ENCODE data around the gene LRP1. TPM values are rescaled to one million over a fixed set of nuclear protein-coding genes. Genes with fewer than 3 reads are reported as not detected.

Gene LRP1
- total and polyA plus RNA-seq, 2 of the 13 experiments (the other 11 are each of a cell fraction or from before 2014, with no cell fraction given): 14.7 to 30.8 TPM

GRCh38 chr12:57162553-57163125 lies 34.4 kb downstream of the LRP1 start:
- H3K79me2 ChIP-seq (ENCODE audit: insufficient read depth, low read length): no peaks in the 10 kb centered on the region
- ATAC-seq (no peak), FAIRE-seq (no peak), DNase-seq (ENCODE audit: low spot score) (no peak)
- in situ Hi-C loops (cut with HindIII; ENCODE audit: extremely low pct_ligation_motif_present, low pct_unique_long_range_greater_than_20kb): no loop called here
- H3K27me3 ChIP-seq (ENCODE audit: control insufficient read depth in 1 of 2, insufficient read depth in 2 of 2, low read length in 2 of 2): no peaks in the 10 kb centered on the region
- H2AFZ ChIP-seq (ENCODE audit: low read length): no peak overlapping the region
- H3K4me1 ChIP-seq (ENCODE audit: insufficient read depth, low read length): no peaks in the 10 kb centered on the region
- no peak overlapping the region for H3K27ac ChIP-seq (ENCODE audit: extremely low read length, insufficient read depth, low read length)
- H3K4me2 ChIP-seq (ENCODE audit: low read depth, low read length): no peak overlapping the region
- 97% methylated on average over 8 of the region's 8 CpGs for WGBS (ENCODE audit: low lambda C conversion rate)
- no peak for TF ChIP-seq ISL2 (CRISPR knock-in tag; IDR thresholded peaks at IDR 0.05)
- no TSS peak for BruUV-seq (replicated peaks)
- H3K4me3 ChIP-seq (replicated peaks in 1 of 3; ENCODE audit: insufficient read depth in 1 of 3, low read depth in 2 of 3, low read length in 3 of 3): no peak overlapping the region
- peaks cover 66 to 91% of the 10 kb centered on the region in 2 experiments for H3K36me3 ChIP-seq (replicated peaks in 1 of 2; ENCODE audit: control insufficient read depth in 1 of 2, insufficient read depth in 2 of 2, low read length in 2 of 2)
- no peaks in the 10 kb centered on the region; the same call in 1 of the 2 replicates for H4K20me1 ChIP-seq (ENCODE audit: insufficient read depth, low read length)
- CTCF ChIA-PET (ENCODE audit: low intra/inter-chr PET ratio, low total read pairs): no interaction called here
- H3K9me3 ChIP-seq (ENCODE audit: low read length): no peaks in the 10 kb centered on the region
- no peak overlapping the region for H3K9ac ChIP-seq (ENCODE audit: insufficient read depth, low read depth, low read length)
- POLR2A ChIA-PET: no interaction called here
- intact Hi-C loops (cut with micrococcal nuclease; ENCODE audit: unreplicated experiment): no loop called here

GRCh38 chr12:57164454-57164853 lies 36.2 kb downstream of the LRP1 start:
- Histone ChIP-seq H3K79me2 (ENCODE audit: insufficient read depth, low read length) (no peaks in the 10 kb centered on the region), H3K27ac (ENCODE audit: extremely low read length, insufficient read depth, low read length) (no peak overlapping the region), H3K9me3 (ENCODE audit: low read length) (no peaks in the 10 kb centered on the region), H3K36me3 (replicated peaks in 1 of 2; ENCODE audit: control insufficient read depth in 1 of 2, insufficient read depth in 2 of 2, low read length in 2 of 2) (peaks cover 62 to 91% of the 10 kb centered on the region in 2 experiments), H3K27me3 (ENCODE audit: control insufficient read depth in 1 of 2, insufficient read depth in 2 of 2, low read length in 2 of 2) (no peaks in the 10 kb centered on the region), H3K4me1 (ENCODE audit: insufficient read depth, low read length) (no peaks in the 10 kb centered on the region), H3K4me3 (replicated peaks in 1 of 3; ENCODE audit: insufficient read depth in 1 of 3, low read depth in 2 of 3, low read length in 3 of 3) (no peak overlapping the region), H3K4me2 (ENCODE audit: low read depth, low read length) (no peak overlapping the region), H4K20me1 (ENCODE audit: insufficient read depth, low read length) (no peaks in the 10 kb centered on the region), H3K9ac (ENCODE audit: insufficient read depth, low read depth, low read length) (no peak overlapping the region), H2AFZ (ENCODE audit: low read length) (no peak overlapping the region)
- ChIA-PET POLR2A (no interaction called here), CTCF (ENCODE audit: low intra/inter-chr PET ratio, low total read pairs) (no interaction called here)
- no peak for DNase-seq (ENCODE audit: low spot score)
- FAIRE-seq: no peak
- in situ Hi-C loops (cut with HindIII; ENCODE audit: extremely low pct_ligation_motif_present, low pct_unique_long_range_greater_than_20kb): no loop called here
- TF ChIP-seq CHD4 (IDR thresholded peaks at IDR 0.05; ENCODE audit: borderline replicate concordance, low read length): peak; percentile 79; the same call in 1 of the 2 replicates
- TF ChIP-seq, protein P1, sequence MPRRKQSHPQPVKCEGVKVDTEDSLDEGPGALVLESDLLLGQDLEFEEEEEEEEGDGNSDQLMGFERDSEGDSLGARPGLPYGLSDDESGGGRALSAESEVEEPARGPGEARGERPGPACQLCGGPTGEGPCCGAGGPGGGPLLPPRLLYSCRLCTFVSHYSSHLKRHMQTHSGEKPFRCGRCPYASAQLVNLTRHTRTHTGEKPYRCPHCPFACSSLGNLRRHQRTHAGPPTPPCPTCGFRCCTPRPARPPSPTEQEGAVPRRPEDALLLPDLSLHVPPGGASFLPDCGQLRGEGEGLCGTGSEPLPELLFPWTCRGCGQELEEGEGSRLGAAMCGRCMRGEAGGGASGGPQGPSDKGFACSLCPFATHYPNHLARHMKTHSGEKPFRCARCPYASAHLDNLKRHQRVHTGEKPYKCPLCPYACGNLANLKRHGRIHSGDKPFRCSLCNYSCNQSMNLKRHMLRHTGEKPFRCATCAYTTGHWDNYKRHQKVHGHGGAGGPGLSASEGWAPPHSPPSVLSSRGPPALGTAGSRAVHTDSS (CRISPR knock-in tag; conservative IDR thresholded peaks at IDR 0.05): no peak
- TF ChIP-seq ZNF629 (CRISPR knock-in tag; conservative IDR thresholded peaks at IDR 0.05): peak; percentile 88
- WGBS (ENCODE audit: low lambda C conversion rate): over 99% methylated on average over 3 of the region's 3 CpGs
- BruUV-seq (replicated peaks): no TSS peak
- no peak for ATAC-seq
- intact Hi-C loops (cut with micrococcal nuclease; ENCODE audit: unreplicated experiment): no loop called here

Data from HepG2 (cell line).